WTC11 (cell line): ENCODE data around the gene ZNF567. TPM values are rescaled to one million over a fixed set of nuclear protein-coding genes. Genes with fewer than 3 reads are reported as not detected.

Experiments used
- ATAC-seq: fragments of 200-7000 bp; cut with Tn5 transposase; 2 replicates; pipeline ENCODE4 v1.10.0; 2021; ENCODE audit warnings: mild to moderate bottlenecking, moderate library complexity
- CTCF ChIA-PET: fragments of 300-600 bp; sonication (Branson Sonifier 250); formaldehyde crosslinking; loops from one replicate; lab custom pipeline; 2021; ENCODE audit warnings: antibody characterized with exemption; lab: Charles Lee
- POLR2A ChIA-PET: fragments of 350-600 bp; sonication (Branson Sonifier 250); formaldehyde crosslinking; loops from one replicate; lab custom pipeline; 2021; ENCODE audit warnings: antibody characterized with exemption; lab: Charles Lee
- DNase-seq: peaks from one replicate; pipeline ENCODE4 v3.0.0; 2021; ENCODE audit warnings: low spot score
- H3K27ac Mint-ChIP-seq: 2 replicates; pipeline ENCODE4 v1.8.0; 2021; ENCODE audit warnings: mixed read lengths
- H3K27me3 Mint-ChIP-seq: 2 replicates; pipeline ENCODE4 v1.8.0; 2021; ENCODE audit warnings: low read depth, mild to moderate bottlenecking, moderate library complexity, mixed read lengths
- H3K36me3 Mint-ChIP-seq: 2 replicates; pipeline ENCODE4 v1.8.0; 2021; ENCODE audit warnings: mixed read lengths
- H3K4me1 Mint-ChIP-seq: 2 replicates; pipeline ENCODE4 v1.8.0; 2022; ENCODE audit warnings: mixed read lengths
- H3K4me3 Mint-ChIP-seq: 2 replicates; pipeline ENCODE4 v1.8.0; 2021; ENCODE audit warnings: mild to moderate bottlenecking, moderate library complexity, mixed read lengths
- H3K9me3 Mint-ChIP-seq: 2 replicates; pipeline ENCODE4 v1.8.0; 2021; ENCODE audit warnings: mixed read lengths
- AR ChIP-seq: fragments of 250-450 bp; sonication (Bioruptor Pico); IDR thresholded peaks from 2 replicates; pipeline ENCODE4 v1.9.0; 2021; ENCODE audit warnings: mild to moderate bottlenecking
- ARID4B ChIP-seq: sonication (generic); formaldehyde crosslinking; IDR thresholded peaks from 2 replicates; pipeline ENCODE4 v1.8.0; 2023; ENCODE audit warnings: missing genetic modification reagents, mild to moderate bottlenecking, borderline replicate concordance
- GABPB1 ChIP-seq: sonication (generic); formaldehyde crosslinking; IDR thresholded peaks from 2 replicates; pipeline ENCODE4 v1.8.1; 2023; ENCODE audit warnings: mild to moderate bottlenecking, missing genetic modification reagents
- GRHL2 ChIP-seq: fragments of 250-450 bp; sonication (Bioruptor Pico); IDR thresholded peaks from 2 replicates; pipeline ENCODE4 v1.8.0; 2022; ENCODE audit warnings: mild to moderate bottlenecking, moderate library complexity; ENCODE audit not compliant: insufficient replicate concordance, severe bottlenecking
- MYBL2 ChIP-seq: sonication (generic); formaldehyde crosslinking; IDR thresholded peaks from 2 replicates; pipeline ENCODE4 v1.8.1; 2023; ENCODE audit warnings: mild to moderate bottlenecking, moderate library complexity, missing genetic modification reagents
- NFATC4 ChIP-seq: fragments of 250-450 bp; sonication (Bioruptor Pico); IDR thresholded peaks from 2 replicates; pipeline ENCODE4 v1.9.0; 2021; ENCODE audit warnings: mild to moderate bottlenecking
- NFE2L1 ChIP-seq: sonication (generic); formaldehyde crosslinking; IDR thresholded peaks from 2 replicates; pipeline ENCODE4 v1.8.1; 2023; ENCODE audit warnings: missing genetic modification reagents
- NR3C1 ChIP-seq: sonication (generic); formaldehyde crosslinking; conservative IDR thresholded peaks from 2 replicates; pipeline ENCODE4 v1.8.1; 2023; ENCODE audit warnings: low read depth, mild to moderate bottlenecking, missing genetic modification reagents
- OVOL2 ChIP-seq: fragments of 250-450 bp; sonication (Bioruptor Pico); IDR thresholded peaks from 2 replicates; pipeline ENCODE4 v1.9.0; 2021; ENCODE audit warnings: mild to moderate bottlenecking, borderline replicate concordance
- RELA ChIP-seq: sonication (generic); formaldehyde crosslinking; IDR thresholded peaks from 2 replicates; pipeline ENCODE4 v1.8.1; 2022; ENCODE audit warnings: missing genetic modification reagents, mild to moderate bottlenecking, borderline replicate concordance
- RORB ChIP-seq: fragments of 250-450 bp; sonication (Bioruptor Pico); IDR thresholded peaks from 2 replicates; pipeline ENCODE4 v1.9.0; 2021; ENCODE audit warnings: mild to moderate bottlenecking
- TEAD1 ChIP-seq: sonication (generic); formaldehyde crosslinking; IDR thresholded peaks from 2 replicates; pipeline ENCODE4 v1.8.0; 2022; ENCODE audit warnings: mild to moderate bottlenecking, missing genetic modification reagents
- USF1 ChIP-seq: sonication (generic); formaldehyde crosslinking; IDR thresholded peaks from 2 replicates; pipeline ENCODE4 v1.8.0; 2022; ENCODE audit warnings: mild to moderate bottlenecking, missing genetic modification reagents
- ZBTB21 ChIP-seq: sonication (generic); formaldehyde crosslinking; IDR thresholded peaks from 2 replicates; pipeline ENCODE4 v1.8.1; 2023; ENCODE audit warnings: mild to moderate bottlenecking, missing genetic modification reagents, borderline replicate concordance
- ZNF263 ChIP-seq: sonication (generic); formaldehyde crosslinking; IDR thresholded peaks from 2 replicates; pipeline ENCODE4 v1.8.1; 2022; ENCODE audit warnings: low read depth, mild to moderate bottlenecking, moderate library complexity, missing genetic modification reagents
- ZNF396 ChIP-seq: fragments of 250-450 bp; sonication (Bioruptor Pico); IDR thresholded peaks from 2 replicates; pipeline ENCODE4 v1.8.0; 2021; ENCODE audit warnings: mild to moderate bottlenecking, moderate library complexity, borderline replicate concordance
- ZSCAN18 ChIP-seq: fragments of 250-450 bp; sonication (Bioruptor Pico); IDR thresholded peaks from 2 replicates; pipeline ENCODE4 v2.1.2; 2022; ENCODE audit warnings: mild to moderate bottlenecking, moderate library complexity
- total RNA-seq: library from RNA; stranded (reverse); gene quantifications from 3 replicates; pipeline ENCODE4 v1.2.3, GENCODE V29; 2021
- TF ChIP-seq, protein P1 (sequence below): sonication (generic); formaldehyde crosslinking; IDR thresholded peaks from 2 replicates; pipeline ENCODE4 v1.8.1; 2023; ENCODE audit warnings: mild to moderate bottlenecking, missing genetic modification reagents, moderate library complexity
- TF ChIP-seq, protein P2 (sequence below): sonication (generic); formaldehyde crosslinking; IDR thresholded peaks from 2 replicates; pipeline ENCODE4 v1.8.0; 2022; ENCODE audit warnings: mild to moderate bottlenecking, missing genetic modification reagents

Gene ZNF567
- total RNA-seq, 1 experiment from 2014 or later, result 10.2 TPM

GRCh38 chr19:36679455-36679854 lies 8.0 kb upstream of the ZNF567 start:
- ATAC-seq, result no peak
- Mint-ChIP-seq H3K36me3 (peaks cover 20% of the 10 kb centered on the region), H3K4me3 (no peak overlapping the region), H3K9me3 (peaks cover 6% of the 10 kb centered on the region; the same call in 1 of the 2 replicates), H3K27me3 (no peaks in the 10 kb centered on the region), H3K27ac (no peak overlapping the region)
- CTCF ChIA-PET, result no interaction called here
- TF ChIP-seq ZSCAN18, result no peak
- TF ChIP-seq, protein P1, sequence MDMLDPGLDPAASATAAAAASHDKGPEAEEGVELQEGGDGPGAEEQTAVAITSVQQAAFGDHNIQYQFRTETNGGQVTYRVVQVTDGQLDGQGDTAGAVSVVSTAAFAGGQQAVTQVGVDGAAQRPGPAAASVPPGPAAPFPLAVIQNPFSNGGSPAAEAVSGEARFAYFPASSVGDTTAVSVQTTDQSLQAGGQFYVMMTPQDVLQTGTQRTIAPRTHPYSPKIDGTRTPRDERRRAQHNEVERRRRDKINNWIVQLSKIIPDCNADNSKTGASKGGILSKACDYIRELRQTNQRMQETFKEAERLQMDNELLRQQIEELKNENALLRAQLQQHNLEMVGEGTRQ (CRISPR knock-in tag), result no peak
- TF ChIP-seq ZBTB21 (CRISPR knock-in tag), result no peak
- TF ChIP-seq OVOL2 (CRISPR knock-in tag), result no peak
- TF ChIP-seq MYBL2 (CRISPR knock-in tag), result no peak
- no peak for TF ChIP-seq GRHL2 (CRISPR knock-in tag)
- no peak for TF ChIP-seq ZNF263
- no peak for TF ChIP-seq RORB
- TF ChIP-seq AR, result no peak
- TF ChIP-seq NFE2L1 (CRISPR knock-in tag), result no peak
- TF ChIP-seq NFATC4 (CRISPR knock-in tag), result no peak
- TF ChIP-seq ARID4B (CRISPR knock-in tag), result no peak
- no peak for TF ChIP-seq NR3C1 (CRISPR knock-in tag)
- no peak for TF ChIP-seq RELA
- TF ChIP-seq GABPB1 (CRISPR knock-in tag), result no peak
- TF ChIP-seq, all 79 proteins: peak for 0
- no peaks in the 10 kb centered on the region for H3K4me1 Mint-ChIP-seq
- no peak for DNase-seq
- POLR2A ChIA-PET, result no interaction called here

- POLR2A ChIA-PET, result no interaction called here
- Mint-ChIP-seq H3K9me3 (peaks cover 11% of the 10 kb centered on the region), H3K4me1 (peaks cover 15% of the 10 kb centered on the region)
- no peak for ATAC-seq
- TF ChIP-seq ZNF396 (no peak), TEAD1 (CRISPR knock-in tag) (no peak), MYBL2 (CRISPR knock-in tag) (no peak), USF1 (CRISPR knock-in tag) (no peak), ZNF263 (no peak)
- TF ChIP-seq, protein P2, sequence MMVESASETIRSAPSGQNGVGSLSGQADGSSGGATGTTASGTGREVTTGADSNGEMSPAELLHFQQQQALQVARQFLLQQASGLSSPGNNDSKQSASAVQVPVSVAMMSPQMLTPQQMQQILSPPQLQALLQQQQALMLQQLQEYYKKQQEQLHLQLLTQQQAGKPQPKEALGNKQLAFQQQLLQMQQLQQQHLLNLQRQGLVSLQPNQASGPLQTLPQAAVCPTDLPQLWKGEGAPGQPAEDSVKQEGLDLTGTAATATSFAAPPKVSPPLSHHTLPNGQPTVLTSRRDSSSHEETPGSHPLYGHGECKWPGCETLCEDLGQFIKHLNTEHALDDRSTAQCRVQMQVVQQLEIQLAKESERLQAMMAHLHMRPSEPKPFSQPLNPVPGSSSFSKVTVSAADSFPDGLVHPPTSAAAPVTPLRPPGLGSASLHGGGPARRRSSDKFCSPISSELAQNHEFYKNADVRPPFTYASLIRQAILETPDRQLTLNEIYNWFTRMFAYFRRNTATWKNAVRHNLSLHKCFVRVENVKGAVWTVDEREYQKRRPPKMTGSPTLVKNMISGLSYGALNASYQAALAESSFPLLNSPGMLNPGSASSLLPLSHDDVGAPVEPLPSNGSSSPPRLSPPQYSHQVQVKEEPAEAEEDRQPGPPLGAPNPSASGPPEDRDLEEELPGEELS (CRISPR knock-in tag), result no peak
- TF ChIP-seq, all 79 proteins: peak for 0
- peaks cover 29% of the 10 kb centered on the region for H3K36me3 Mint-ChIP-seq
- CTCF ChIA-PET, result no interaction called here
- H3K27me3 Mint-ChIP-seq, result peaks cover 4% of the 10 kb centered on the region
- peak overlapping the region; percentile 99; the same call in 1 of the 2 replicates for H3K4me3 Mint-ChIP-seq
- no peak overlapping the region for H3K27ac Mint-ChIP-seq
- DNase-seq, result no peak
Measured at GRCh38 chr19:36685835-36686234, 1.6 kb upstream of the ZNF567 start.
